Gastrocnemius medialis (tissue), 4 donors: ENCODE data around the gene CCDC85A. TPM values are rescaled to one million over a fixed set of nuclear protein-coding genes. Genes with fewer than 3 reads are reported as not detected.

Source experiments
- ATAC-seq, 2 donors: fragments of 150-250 bp; one replicate each; pipeline ENCODE4 v1.9.1; 2016
- DNase-seq, 2 donors: peaks; one replicate each; pipeline ENCODE4 v3.0.0-alpha.2; 2019
- H3K27ac ChIP-seq, 4 donors: fragments of 200-600 bp; sonication (generic); 1 replicate in 1 of 4; 2 replicates in 3 of 4; pipeline ENCODE4 v1.5.1; 2016 to 2018; ENCODE audit warnings: mild to moderate bottlenecking in 2 of 4, moderate library complexity in 1 of 4
- H3K27me3 ChIP-seq, 3 donors: fragments of 200-600 bp; sonication (generic) in 2 of 3; 1 replicate in 1 of 3; 2 replicates in 2 of 3; pipeline versions ENCODE4 v1.5.1 to v1.6.0; 2016 to 2019; ENCODE audit warnings: mild to moderate bottlenecking in 1 of 3, moderate library complexity in 1 of 3
- H3K36me3 ChIP-seq, 2 donors: fragments of 200-600 bp; sonication (generic) in 1 of 2; one replicate each; pipeline ENCODE4 v1.5.1; 2017 to 2018
- H3K4me1 ChIP-seq, 2 donors: fragments of 200-600 bp; sonication (generic) in 1 of 2; one replicate each; pipeline ENCODE4 v1.5.1; 2016 to 2017; ENCODE audit warnings: mild to moderate bottlenecking in 2 of 2
- H3K4me3 ChIP-seq, 4 donors: fragments of 200-600 bp; sonication (generic) in 3 of 4; 1 replicate in 1 of 4; 2 replicates in 3 of 4; pipeline ENCODE4 v1.5.1; 2016 to 2019; ENCODE audit warnings: mild to moderate bottlenecking in 2 of 4
- H3K9me3 ChIP-seq, 3 donors: fragments of 200-600 bp; sonication (generic) in 2 of 3; 1 replicate in 1 of 3; 2 replicates in 2 of 3; pipeline ENCODE4 v1.5.1; 2016 to 2019
- POLR2A ChIP-seq, 2 donors: fragments of 450-650 bp; IDR thresholded peaks; one replicate each; pipeline ENCODE4 v1.6.1; 2017; ENCODE audit warnings: antibody characterized with exemption in 2 of 2, mild to moderate bottlenecking in 2 of 2, moderate library complexity in 2 of 2
- in situ Hi-C, 4 donors: fragments of 200-750 bp; cut with MboI; loops; one replicate each; pipeline versions ENCODE4 v1.15.0 to v1.8.0; 2017; ENCODE audit warnings: low sequenced_read_pairs in 4 of 4
- intact Hi-C: fragments of 100-400 bp; cut with DNase I; formaldehyde crosslinking; loops from one replicate; pipeline ENCODE4 v1.15.1; 2023; ENCODE audit warnings: low total_unique reads
- total RNA-seq, 4 donors: library from RNA; depleted of rRNA; stranded (reverse); fragments of >200 nt; gene quantifications; one replicate each; pipeline versions ENCODE4 v1.1.0 to v1.2.3, GENCODE V29; 2016
- TF ChIP-seq, protein P1 (sequence below), 5 experiments: fragments of 450-650 bp in 3 of 5; fragments of 200-600 bp in 2 of 5; sonication (generic) in 2 of 5; IDR thresholded peaks in 4 of 5; conservative IDR thresholded peaks in 1 of 5; 1 replicate in 4 of 5; 2 replicates in 1 of 5; pipeline ENCODE4 v1.5.1; 2016 to 2019; ENCODE audit warnings: antibody characterized with exemption in 5 of 5, mild to moderate bottlenecking in 3 of 5, moderate library complexity in 3 of 5

Gene CCDC85A
- total RNA-seq, 4 donors from 2014 or later, result 4.6 to 8.2 (median 6.1) TPM

DNA sequence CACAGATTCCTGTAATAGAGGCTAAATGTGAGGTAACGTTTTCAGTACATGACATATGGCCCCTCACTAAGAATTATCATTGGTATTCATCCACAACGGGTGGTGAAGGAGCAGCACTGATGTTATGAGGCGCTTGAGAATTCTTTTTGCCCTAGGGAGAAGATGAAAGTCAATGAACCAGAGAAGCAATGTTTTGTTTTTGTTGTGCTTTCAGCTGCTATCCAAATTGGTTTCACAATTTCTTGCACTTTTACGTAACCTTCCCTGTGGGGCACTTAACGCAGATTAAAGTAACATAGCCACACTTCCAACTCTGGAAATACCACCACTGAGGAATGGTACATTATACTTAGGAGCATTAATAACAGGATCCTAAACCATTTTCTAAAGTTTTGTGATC is 13.3 kb upstream of the CCDC85A start:
- ATAC-seq (peak; percentile 60 to 74), DNase-seq (no peak)
- intact Hi-C loops, result no loop called here
- in situ Hi-C loops, result no loop called here
- peak overlapping the region in 2 of 4 donors; percentile 46 to 54 for H3K27ac ChIP-seq
- H3K4me3 ChIP-seq, result no peak overlapping the region
- TF ChIP-seq POLR2A (IDR thresholded peaks at IDR 0.05), result no peak
- TF ChIP-seq, protein P1, sequence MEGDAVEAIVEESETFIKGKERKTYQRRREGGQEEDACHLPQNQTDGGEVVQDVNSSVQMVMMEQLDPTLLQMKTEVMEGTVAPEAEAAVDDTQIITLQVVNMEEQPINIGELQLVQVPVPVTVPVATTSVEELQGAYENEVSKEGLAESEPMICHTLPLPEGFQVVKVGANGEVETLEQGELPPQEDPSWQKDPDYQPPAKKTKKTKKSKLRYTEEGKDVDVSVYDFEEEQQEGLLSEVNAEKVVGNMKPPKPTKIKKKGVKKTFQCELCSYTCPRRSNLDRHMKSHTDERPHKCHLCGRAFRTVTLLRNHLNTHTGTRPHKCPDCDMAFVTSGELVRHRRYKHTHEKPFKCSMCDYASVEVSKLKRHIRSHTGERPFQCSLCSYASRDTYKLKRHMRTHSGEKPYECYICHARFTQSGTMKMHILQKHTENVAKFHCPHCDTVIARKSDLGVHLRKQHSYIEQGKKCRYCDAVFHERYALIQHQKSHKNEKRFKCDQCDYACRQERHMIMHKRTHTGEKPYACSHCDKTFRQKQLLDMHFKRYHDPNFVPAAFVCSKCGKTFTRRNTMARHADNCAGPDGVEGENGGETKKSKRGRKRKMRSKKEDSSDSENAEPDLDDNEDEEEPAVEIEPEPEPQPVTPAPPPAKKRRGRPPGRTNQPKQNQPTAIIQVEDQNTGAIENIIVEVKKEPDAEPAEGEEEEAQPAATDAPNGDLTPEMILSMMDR (IDR thresholded peaks at IDR 0.05 in 4 of 5, conservative IDR thresholded peaks at IDR 0.05 in 1 of 5), result no peak
- H3K36me3 ChIP-seq, result no peaks in the 10 kb centered on the region
- H3K4me1 ChIP-seq, result no peaks in the 10 kb centered on the region
- H3K9me3 ChIP-seq, result no peaks in the 10 kb centered on the region
- H3K27me3 ChIP-seq, result no peaks in the 10 kb centered on the region

DNA sequence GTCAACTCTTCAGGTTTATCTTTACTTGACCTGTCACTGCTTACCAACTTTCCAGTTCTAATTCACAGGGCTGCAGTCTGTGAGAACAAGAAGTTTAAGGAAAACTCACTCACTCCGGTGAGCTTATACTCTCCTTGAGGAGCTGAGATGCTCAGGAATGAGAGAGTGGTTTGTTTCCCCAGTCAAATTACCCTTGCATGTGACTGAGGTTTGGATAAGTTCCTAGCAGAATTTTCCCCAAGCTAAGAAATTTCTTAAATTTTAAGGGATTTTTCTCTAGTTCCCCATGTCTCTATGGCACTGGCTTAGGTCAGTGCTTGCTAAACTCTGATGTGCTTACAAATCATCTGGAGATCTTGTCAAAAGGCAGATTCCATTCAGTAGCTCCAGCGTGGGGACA is 12.8 kb upstream of the CCDC85A start:
- intact Hi-C loops (no loop called here), in situ Hi-C loops (no loop called here)
- peak in 1 of 2 donors; percentile 50 for ATAC-seq
- TF ChIP-seq POLR2A (IDR thresholded peaks at IDR 0.05), result no peak
- TF ChIP-seq, protein P1 (IDR thresholded peaks at IDR 0.05 in 4 of 5, conservative IDR thresholded peaks at IDR 0.05 in 1 of 5), result no peak
- no peaks in the 10 kb centered on the region for H3K9me3 ChIP-seq
- DNase-seq, result no peak
- no peaks in the 10 kb centered on the region for H3K36me3 ChIP-seq
- H3K27me3 ChIP-seq, result peaks cover 0 to 3% (median 0%) of the 10 kb centered on the region in 3 donors
- no peaks in the 10 kb centered on the region for H3K4me1 ChIP-seq
- H3K27ac ChIP-seq, result peak overlapping the region in 2 of 4 donors; percentile 46 to 54
- no peak overlapping the region for H3K4me3 ChIP-seq

DNA sequence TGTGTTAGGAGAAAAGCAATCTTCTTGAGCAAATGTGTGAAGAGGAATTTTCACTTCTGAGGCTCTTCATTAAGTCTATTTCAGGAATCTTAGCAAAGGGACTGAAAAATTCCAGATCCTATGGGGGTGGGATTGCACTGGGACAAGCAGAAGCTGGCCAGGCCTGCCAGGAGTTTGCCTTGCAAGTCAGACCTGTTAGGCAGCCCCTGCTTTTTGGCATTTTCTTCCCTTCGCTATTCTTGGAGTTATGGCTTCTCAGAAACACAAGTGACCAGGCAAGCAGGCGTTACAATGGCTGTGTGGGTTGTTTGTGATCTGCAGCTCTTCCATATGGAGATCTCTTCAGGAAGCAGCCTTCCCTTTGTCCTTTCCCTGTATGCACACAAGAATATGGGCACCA is 8.0 kb upstream of the CCDC85A start:
- no peak overlapping the region for H3K4me3 ChIP-seq
- H3K4me1 ChIP-seq, result no peaks in the 10 kb centered on the region
- no peaks in the 10 kb centered on the region for H3K9me3 ChIP-seq
- no peak for DNase-seq
- no peak for ATAC-seq
- no peak for TF ChIP-seq POLR2A (IDR thresholded peaks at IDR 0.05)
- TF ChIP-seq, protein P1 (IDR thresholded peaks at IDR 0.05 in 4 of 5, conservative IDR thresholded peaks at IDR 0.05 in 1 of 5), result no peak
- H3K27ac ChIP-seq, result no peak overlapping the region
- no peaks in the 10 kb centered on the region for H3K36me3 ChIP-seq
- in situ Hi-C loops, result loop anchor here (25.0 kb wide), 2 partner anchors 562 to 1337 kb away; no protein-coding TSS in a partner anchor
- H3K27me3 ChIP-seq, result peaks cover 0 to 3% (median 0%) of the 10 kb centered on the region in 3 donors
- intact Hi-C loops, result no loop called here

DNA sequence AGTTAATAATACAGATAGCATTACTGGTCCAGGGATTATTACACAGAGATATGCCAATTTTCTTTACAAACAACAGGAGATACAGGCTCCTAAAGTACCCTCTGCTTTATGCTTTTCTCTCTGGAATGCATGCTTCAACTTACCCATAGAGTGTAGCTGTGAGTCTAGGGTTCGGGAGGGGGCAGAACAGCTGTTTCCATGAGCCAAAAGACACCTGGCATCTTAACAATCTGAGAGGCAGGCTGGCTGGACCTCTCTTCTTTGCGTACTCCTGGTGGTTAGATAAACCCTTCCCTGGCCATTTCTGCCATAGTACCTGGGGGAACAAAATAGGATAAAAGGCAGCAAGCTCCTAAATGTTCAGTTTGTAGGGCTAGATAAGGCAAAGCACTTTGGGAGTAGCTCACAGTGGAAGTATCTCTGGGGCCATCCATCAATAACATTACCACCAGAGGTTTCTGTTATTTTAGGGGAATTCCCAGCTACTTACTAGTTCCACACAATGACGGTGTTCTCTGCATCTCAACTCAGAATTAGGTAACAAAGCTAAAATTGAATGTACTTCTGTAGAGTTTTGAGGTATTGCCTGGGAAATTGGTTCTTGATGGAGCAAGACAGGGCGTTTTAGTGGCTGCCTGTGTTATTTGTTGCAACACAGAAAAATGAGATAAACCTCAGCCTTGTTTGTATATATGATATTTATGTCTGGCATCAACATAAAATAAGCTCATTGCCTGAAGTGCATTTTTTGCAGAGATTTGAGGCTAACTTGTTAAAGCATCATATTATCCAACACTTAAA is 6.2 kb upstream of the CCDC85A start:
- H3K4me3 ChIP-seq, result no peak overlapping the region

DNA sequence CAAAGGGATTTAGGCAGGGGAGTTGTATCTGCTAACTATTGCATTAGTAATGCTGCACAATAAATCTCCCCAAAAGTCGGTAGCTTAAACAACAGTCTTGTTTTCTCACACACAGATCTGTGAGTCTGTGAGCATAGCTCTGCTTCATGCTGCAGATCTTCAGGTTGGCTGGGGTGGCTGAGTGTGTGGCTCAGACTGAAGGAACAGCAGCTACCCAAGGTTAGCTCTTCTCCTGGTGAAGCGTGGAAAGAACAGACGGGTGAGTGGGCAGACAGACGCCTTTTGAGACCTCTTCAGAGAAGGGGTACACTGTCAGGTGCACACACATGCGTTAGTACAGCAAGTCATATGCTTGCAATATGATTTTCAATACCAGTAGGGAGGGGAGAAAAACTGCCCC is 3.9 kb upstream of the CCDC85A start:
- in situ Hi-C loops, result loop anchor here (5.0 to 25.0 kb wide), 3 partner anchors 557 to 1332 kb away; no protein-coding TSS in a partner anchor
- Histone ChIP-seq H3K4me1 (peaks cover 2 to 4% of the 10 kb centered on the region in 2 donors), H3K36me3 (no peaks in the 10 kb centered on the region), H3K27ac (no peak overlapping the region), H3K27me3 (peaks cover 0 to 3% (median 0%) of the 10 kb centered on the region in 3 donors), H3K9me3 (no peaks in the 10 kb centered on the region), H3K4me3 (no peak overlapping the region)
- DNase-seq (no peak), ATAC-seq (no peak)
- no peak for TF ChIP-seq POLR2A (IDR thresholded peaks at IDR 0.05)
- TF ChIP-seq, protein P1 (IDR thresholded peaks at IDR 0.05 in 4 of 5, conservative IDR thresholded peaks at IDR 0.05 in 1 of 5), result no peak
- intact Hi-C loops, result no loop called here

More for the DNA sequence above, 6.2 kb upstream of the CCDC85A start:
- no peak for DNase-seq
- H3K4me1 ChIP-seq, result no peaks in the 10 kb centered on the region
- ATAC-seq, result no peak
- no peaks in the 10 kb centered on the region for H3K36me3 ChIP-seq
- H3K9me3 ChIP-seq, result no peaks in the 10 kb centered on the region
- in situ Hi-C loops, result loop anchor here (25.0 kb wide), 2 partner anchors 560 to 1335 kb away; no protein-coding TSS in a partner anchor
- no peak overlapping the region for H3K27ac ChIP-seq
- intact Hi-C loops, result no loop called here
- H3K27me3 ChIP-seq, result peaks cover 0 to 3% (median 0%) of the 10 kb centered on the region in 3 donors
- TF ChIP-seq POLR2A (IDR thresholded peaks at IDR 0.05), result no peak
